Measurements from ENCODE around the gene CHID1.

Gene CHID1

DNA sequence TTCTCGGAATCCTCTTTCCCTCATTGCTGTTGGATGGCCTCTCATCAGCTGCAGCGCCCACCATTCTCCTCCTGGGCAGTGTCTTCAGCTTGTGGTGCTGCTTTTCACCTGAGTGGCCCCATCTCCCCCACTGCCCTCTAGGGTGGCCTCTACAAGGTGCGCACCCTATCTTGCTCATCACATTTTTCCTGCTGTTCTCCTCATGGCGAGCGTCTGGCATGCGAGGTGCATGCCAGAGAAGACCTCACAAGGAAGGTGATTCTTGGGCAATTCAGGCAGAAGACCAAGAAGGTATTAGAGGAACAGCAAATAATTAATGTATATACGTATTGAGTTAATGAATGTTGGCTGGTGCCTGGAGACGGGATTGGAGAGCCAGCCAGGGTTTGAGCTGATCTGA lies 18.2 kb upstream of the CHID1 start:
- peaks cover 27% of the 10 kb centered on the region for H3K4me1 ChIP-seq (ENCODE audit: control insufficient read depth, insufficient read depth, low read length)
- no peak overlapping the region for H3K9ac ChIP-seq (ENCODE audit: low read length)
- no peaks in the 10 kb centered on the region for H3K36me3 ChIP-seq (ENCODE audit: control insufficient read depth, insufficient read depth, low read length)
- no peak overlapping the region for H3K4me3 ChIP-seq (ENCODE audit: low read length)
- no peaks in the 10 kb centered on the region for H3K27me3 ChIP-seq (ENCODE audit: control insufficient read depth, insufficient read depth, low read length)
- H3K9me3 ChIP-seq (ENCODE audit: control insufficient read depth, low read length): no peaks in the 10 kb centered on the region

DNA sequence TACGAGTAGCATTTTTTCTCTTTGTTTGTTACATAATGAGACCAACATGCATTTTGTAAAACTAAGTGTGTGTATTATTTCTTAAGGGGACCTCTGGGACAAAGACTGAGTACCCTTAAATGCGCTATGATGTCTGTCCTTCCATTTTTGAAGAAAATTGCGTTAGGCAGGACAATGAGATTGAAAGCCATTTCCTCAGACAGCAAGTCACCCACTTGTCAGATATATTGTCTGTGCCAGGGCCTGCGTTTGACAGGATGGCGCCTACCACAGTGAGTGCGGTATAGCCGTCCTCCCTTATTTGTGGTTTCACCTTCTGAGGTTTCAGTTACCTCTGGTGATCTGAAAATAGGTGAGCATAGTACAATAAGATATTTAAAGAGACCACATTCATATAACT lies 17.3 kb upstream of the CHID1 start:
- peaks cover 27% of the 10 kb centered on the region for H3K4me1 ChIP-seq (ENCODE audit: control insufficient read depth, insufficient read depth, low read length)
- H3K27me3 ChIP-seq (ENCODE audit: control insufficient read depth, insufficient read depth, low read length): no peaks in the 10 kb centered on the region
- no peaks in the 10 kb centered on the region for H3K36me3 ChIP-seq (ENCODE audit: control insufficient read depth, insufficient read depth, low read length)
- no peak overlapping the region for H3K4me3 ChIP-seq (ENCODE audit: low read length)
- no peak overlapping the region for H3K9ac ChIP-seq (ENCODE audit: low read length)
- H3K9me3 ChIP-seq (ENCODE audit: control insufficient read depth, low read length): no peaks in the 10 kb centered on the region

- Histone ChIP-seq H3K27me3 (ENCODE audit: control insufficient read depth, insufficient read depth, low read length) (no peaks in the 10 kb centered on the region), H3K9me3 (ENCODE audit: control insufficient read depth, low read length) (no peaks in the 10 kb centered on the region), H3K36me3 (ENCODE audit: control insufficient read depth, insufficient read depth, low read length) (no peaks in the 10 kb centered on the region), H3K4me1 (ENCODE audit: control insufficient read depth, insufficient read depth, low read length) (peaks cover 26% of the 10 kb centered on the region), H3K9ac (ENCODE audit: low read length) (peak overlapping the region; percentile 69), H3K4me3 (ENCODE audit: low read length) (peak overlapping the region; percentile 47)
Observed at GRCh38 chr11:926341-926916, 15.8 kb upstream of the CHID1 start.

DNA sequence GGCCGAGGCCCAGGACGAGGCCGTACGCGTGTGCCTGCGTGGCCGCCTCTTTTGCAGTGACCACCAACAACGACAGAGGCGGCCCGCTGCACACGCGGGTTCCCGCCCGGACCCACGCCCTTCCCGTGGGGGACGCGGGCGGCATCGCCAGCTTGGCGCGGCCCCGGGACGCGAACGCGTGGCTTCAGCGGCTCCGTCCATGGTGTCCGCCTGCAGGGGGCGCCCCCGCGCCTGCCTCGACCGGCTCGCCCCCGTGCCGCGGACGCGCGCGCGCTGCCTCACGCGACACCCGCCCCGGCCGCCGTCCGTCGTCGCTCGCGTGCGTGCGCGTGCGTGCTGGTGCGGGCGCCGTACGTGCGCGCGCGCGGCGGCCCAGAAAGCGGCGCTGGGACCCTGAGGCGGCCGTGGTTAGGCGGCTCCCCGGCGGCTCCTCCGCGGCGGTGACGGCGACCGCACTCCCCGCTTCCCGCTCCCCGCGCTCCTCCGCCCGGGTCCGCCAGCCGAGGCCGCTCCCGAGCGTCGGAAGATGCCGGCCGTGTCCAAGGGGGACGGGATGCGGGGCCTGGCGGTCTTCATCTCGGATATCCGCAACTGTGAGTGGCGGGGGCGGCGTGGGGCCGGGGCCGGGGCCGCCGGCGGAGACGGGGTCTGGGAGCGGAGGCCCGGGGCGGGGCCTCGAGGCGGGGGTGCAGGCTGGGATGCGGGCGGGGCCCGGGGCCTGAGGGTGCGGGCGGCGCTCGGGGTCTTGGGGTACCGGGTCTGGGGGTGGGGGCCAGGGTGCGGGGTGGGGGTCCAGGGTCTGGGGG lies 15.1 kb upstream of the CHID1 start, which contains the start of gene AP2A2:
TSS of gene AP2A2 (plus strand) at position 375 of the 806 bp plus-strand sequence. CDS start at position 527, 152 bp downstream.
- peak within 1 kb of the TSS; percentile 47 for H3K4me3 ChIP-seq (ENCODE audit: low read length)
- H3K36me3 ChIP-seq (ENCODE audit: control insufficient read depth, insufficient read depth, low read length): no peaks in the 10 kb centered on the region
- no peaks in the 10 kb centered on the region for H3K9me3 ChIP-seq (ENCODE audit: control insufficient read depth, low read length)
- H3K4me1 ChIP-seq (ENCODE audit: control insufficient read depth, insufficient read depth, low read length): peaks cover 19% of the 10 kb centered on the region
- H3K9ac ChIP-seq (ENCODE audit: low read length): peak within 1 kb of the TSS; percentile 69
- H3K27me3 ChIP-seq (ENCODE audit: control insufficient read depth, insufficient read depth, low read length): no peaks in the 10 kb centered on the region

DNA sequence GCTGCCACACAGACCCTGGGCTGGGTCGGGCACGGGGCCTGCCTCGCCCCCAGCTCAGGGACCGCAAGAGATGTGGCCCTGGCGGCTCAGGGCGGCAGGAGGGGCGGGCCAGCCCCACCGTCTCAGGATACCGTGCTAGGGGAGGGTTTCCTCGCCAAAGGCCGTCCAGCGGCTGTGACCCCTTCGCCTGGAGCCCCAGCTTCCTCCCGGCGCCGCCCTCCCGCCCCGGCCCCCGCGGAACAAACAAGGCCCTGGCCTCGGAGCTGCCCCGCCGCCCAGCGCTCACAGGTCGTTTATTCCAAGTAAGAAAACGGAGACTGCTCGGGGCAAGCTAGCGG lies 14.5 kb upstream of the CHID1 start:
- Histone ChIP-seq H3K36me3 (ENCODE audit: control insufficient read depth, insufficient read depth, low read length) (no peaks in the 10 kb centered on the region), H3K4me3 (ENCODE audit: low read length) (no peak overlapping the region), H3K4me1 (ENCODE audit: control insufficient read depth, insufficient read depth, low read length) (peaks cover 17% of the 10 kb centered on the region), H3K9ac (ENCODE audit: low read length) (no peak overlapping the region), H3K27me3 (ENCODE audit: control insufficient read depth, insufficient read depth, low read length) (no peaks in the 10 kb centered on the region), H3K9me3 (ENCODE audit: control insufficient read depth, low read length) (no peaks in the 10 kb centered on the region)

- no peak overlapping the region for H3K4me3 ChIP-seq (ENCODE audit: low read length)
- H3K9ac ChIP-seq (ENCODE audit: low read length): no peak overlapping the region
- H3K4me1 ChIP-seq (ENCODE audit: control insufficient read depth, insufficient read depth, low read length): peaks cover 14% of the 10 kb centered on the region
- no peaks in the 10 kb centered on the region for H3K27me3 ChIP-seq (ENCODE audit: control insufficient read depth, insufficient read depth, low read length)
- no peaks in the 10 kb centered on the region for H3K9me3 ChIP-seq (ENCODE audit: control insufficient read depth, low read length)
- H3K36me3 ChIP-seq (ENCODE audit: control insufficient read depth, insufficient read depth, low read length): no peaks in the 10 kb centered on the region
Observed at GRCh38 chr11:924406-925157, 14.0 kb upstream of the CHID1 start.

- H3K9me3 ChIP-seq (ENCODE audit: control insufficient read depth, low read length): no peaks in the 10 kb centered on the region
- H3K4me3 ChIP-seq (ENCODE audit: low read length): no peak overlapping the region
- no peaks in the 10 kb centered on the region for H3K27me3 ChIP-seq (ENCODE audit: control insufficient read depth, insufficient read depth, low read length)
- peaks cover 10% of the 10 kb centered on the region for H3K4me1 ChIP-seq (ENCODE audit: control insufficient read depth, insufficient read depth, low read length)
- H3K9ac ChIP-seq (ENCODE audit: low read length): no peak overlapping the region
- no peaks in the 10 kb centered on the region for H3K36me3 ChIP-seq (ENCODE audit: control insufficient read depth, insufficient read depth, low read length)
Observed at GRCh38 chr11:923691-924405, 13.2 kb upstream of the CHID1 start.

GRCh38 chr11:921921-922678 lies 11.5 kb upstream of the CHID1 start:
- no peaks in the 10 kb centered on the region for H3K9me3 ChIP-seq (ENCODE audit: control insufficient read depth, low read length)
- H3K36me3 ChIP-seq (ENCODE audit: control insufficient read depth, insufficient read depth, low read length): no peaks in the 10 kb centered on the region
- H3K27me3 ChIP-seq (ENCODE audit: control insufficient read depth, insufficient read depth, low read length): no peaks in the 10 kb centered on the region
- peaks cover 7% of the 10 kb centered on the region for H3K4me1 ChIP-seq (ENCODE audit: control insufficient read depth, insufficient read depth, low read length)
- no peak overlapping the region for H3K9ac ChIP-seq (ENCODE audit: low read length)
- H3K4me3 ChIP-seq (ENCODE audit: low read length): no peak overlapping the region

- Histone ChIP-seq H3K36me3 (ENCODE audit: control insufficient read depth, insufficient read depth, low read length) (no peaks in the 10 kb centered on the region), H3K27me3 (ENCODE audit: control insufficient read depth, insufficient read depth, low read length) (no peaks in the 10 kb centered on the region), H3K4me3 (ENCODE audit: low read length) (no peak overlapping the region), H3K9ac (ENCODE audit: low read length) (no peak overlapping the region), H3K9me3 (ENCODE audit: control insufficient read depth, low read length) (no peaks in the 10 kb centered on the region), H3K4me1 (ENCODE audit: control insufficient read depth, insufficient read depth, low read length) (no peaks in the 10 kb centered on the region)
Observed at GRCh38 chr11:917426-917825, 6.8 kb upstream of the CHID1 start.

GRCh38 chr11:914747-915501 lies 4.3 kb upstream of the CHID1 start:
- H3K4me3 ChIP-seq (ENCODE audit: low read length): no peak overlapping the region
- no peaks in the 10 kb centered on the region for H3K36me3 ChIP-seq (ENCODE audit: control insufficient read depth, insufficient read depth, low read length)
- peaks cover 5% of the 10 kb centered on the region for H3K4me1 ChIP-seq (ENCODE audit: control insufficient read depth, insufficient read depth, low read length)
- no peaks in the 10 kb centered on the region for H3K27me3 ChIP-seq (ENCODE audit: control insufficient read depth, insufficient read depth, low read length)
- H3K9me3 ChIP-seq (ENCODE audit: control insufficient read depth, low read length): no peaks in the 10 kb centered on the region
- H3K9ac ChIP-seq (ENCODE audit: low read length): no peak overlapping the region

DNA sequence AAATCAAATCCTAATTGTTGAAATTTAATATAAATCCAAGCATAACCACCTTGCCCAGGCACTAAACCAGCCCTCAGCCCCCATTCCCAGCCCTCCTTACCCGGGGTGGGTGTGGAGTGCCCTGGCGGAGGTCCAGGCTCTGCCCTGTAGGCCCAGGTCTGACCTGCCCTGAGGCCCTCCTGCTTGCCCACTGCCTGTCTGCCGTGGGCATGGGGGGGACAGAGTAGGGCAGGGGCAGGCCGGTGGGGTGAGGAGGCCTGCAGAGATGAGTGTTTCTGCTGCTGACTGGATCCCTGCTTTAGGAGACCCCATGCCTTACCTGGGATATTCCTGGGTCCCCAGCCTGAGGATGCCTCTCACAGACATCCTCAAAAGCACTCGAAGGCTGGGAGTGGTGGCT lies 3.6 kb upstream of the CHID1 start:
- no peak overlapping the region for H3K4me3 ChIP-seq (ENCODE audit: low read length)
- H3K4me1 ChIP-seq (ENCODE audit: control insufficient read depth, insufficient read depth, low read length): peaks cover 5% of the 10 kb centered on the region
- H3K9ac ChIP-seq (ENCODE audit: low read length): no peak overlapping the region

More for the DNA sequence above, 3.6 kb upstream of the CHID1 start:
- Histone ChIP-seq H3K36me3 (ENCODE audit: control insufficient read depth, insufficient read depth, low read length) (no peaks in the 10 kb centered on the region), H3K27me3 (ENCODE audit: control insufficient read depth, insufficient read depth, low read length) (no peaks in the 10 kb centered on the region), H3K9me3 (ENCODE audit: control insufficient read depth, low read length) (no peaks in the 10 kb centered on the region)
